Glomerular visceral epithelial cell (primary cell): Measurements from ENCODE around the gene OGFOD3.
"Not testable (repeated sequence)": the region's sequence is repeated elsewhere in the genome, so short reads cannot be mapped to it uniquely, and the experiment has no call there.

Source experiments
- DNase-seq: peaks from one replicate; pipeline ENCODE4 v3.0.0-alpha.2; 2016; ENCODE audit errors: extremely low spot score

The OGFOD3 gene, protein sequence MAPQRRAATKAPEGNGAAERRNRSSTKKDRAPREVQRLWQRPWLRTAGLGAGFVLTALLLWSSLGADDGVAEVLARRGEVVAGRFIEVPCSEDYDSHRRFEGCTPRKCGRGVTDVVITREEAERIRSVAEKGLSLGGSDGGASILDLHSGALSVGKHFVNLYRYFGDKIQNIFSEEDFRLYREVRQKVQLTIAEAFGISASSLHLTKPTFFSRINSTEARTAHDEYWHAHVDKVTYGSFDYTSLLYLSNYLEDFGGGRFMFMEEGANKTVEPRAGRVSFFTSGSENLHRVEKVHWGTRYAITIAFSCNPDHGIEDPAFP

DNA sequence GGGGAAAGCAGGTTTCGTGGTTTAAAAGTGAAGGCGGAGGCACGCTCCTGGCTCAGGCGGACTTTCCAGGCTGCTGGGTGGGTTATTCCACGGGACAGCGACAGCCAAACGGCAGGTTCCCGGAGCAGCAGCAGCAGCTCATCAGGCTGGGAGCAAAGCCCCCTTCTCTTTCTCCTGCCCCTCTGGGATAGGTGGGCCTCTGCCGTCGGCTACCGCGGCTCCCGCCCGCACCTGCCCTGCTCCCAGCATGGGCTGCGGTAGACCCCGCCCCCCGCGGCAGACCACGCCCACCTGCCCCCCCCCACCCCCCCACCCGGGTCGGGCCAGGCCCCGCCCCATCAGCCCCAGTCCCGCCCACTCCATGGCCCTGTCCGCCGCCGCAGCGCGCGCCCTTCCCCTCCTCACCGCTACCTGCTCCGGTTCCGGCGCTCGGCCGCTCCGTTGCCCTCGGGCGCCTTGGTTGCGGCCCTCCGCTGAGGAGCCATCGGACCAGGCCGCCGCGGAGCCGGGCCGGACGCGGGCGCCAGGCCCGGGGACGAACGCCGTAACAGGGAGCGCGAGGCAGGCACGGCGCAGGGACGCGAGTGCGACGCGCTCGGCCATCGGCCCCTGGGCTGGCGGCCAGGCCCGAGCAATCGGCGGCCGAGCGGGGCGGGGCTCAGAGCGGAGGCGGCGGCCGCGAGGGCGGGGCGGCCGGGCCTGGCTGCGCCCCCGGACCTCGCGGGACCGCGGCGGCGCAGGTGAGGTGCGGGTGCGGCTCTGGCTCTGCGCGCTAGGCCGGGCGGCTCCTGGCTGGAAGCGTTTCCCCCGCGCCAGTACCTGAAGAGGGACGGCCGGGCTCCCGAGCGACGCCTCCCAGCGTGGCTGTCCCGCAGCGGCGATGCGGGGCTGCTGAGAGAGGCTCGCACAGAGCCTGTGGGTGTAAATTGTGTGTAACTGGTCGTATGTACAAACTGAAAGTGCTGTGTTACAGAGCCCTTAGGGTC lies at the start of gene OGFOD3, which contains the start of gene HEXD:
OGFOD3 (minus strand) TSS at position 586 of the 986 bp plus-strand sequence; CDS start at position 485, 101 bp downstream.
HEXD (plus strand) TSS at position 347 of the 986 bp plus-strand sequence. CDS start 1,453 bp downstream, outside the sequence.
- DNase-seq: peak; percentile 86

DNA sequence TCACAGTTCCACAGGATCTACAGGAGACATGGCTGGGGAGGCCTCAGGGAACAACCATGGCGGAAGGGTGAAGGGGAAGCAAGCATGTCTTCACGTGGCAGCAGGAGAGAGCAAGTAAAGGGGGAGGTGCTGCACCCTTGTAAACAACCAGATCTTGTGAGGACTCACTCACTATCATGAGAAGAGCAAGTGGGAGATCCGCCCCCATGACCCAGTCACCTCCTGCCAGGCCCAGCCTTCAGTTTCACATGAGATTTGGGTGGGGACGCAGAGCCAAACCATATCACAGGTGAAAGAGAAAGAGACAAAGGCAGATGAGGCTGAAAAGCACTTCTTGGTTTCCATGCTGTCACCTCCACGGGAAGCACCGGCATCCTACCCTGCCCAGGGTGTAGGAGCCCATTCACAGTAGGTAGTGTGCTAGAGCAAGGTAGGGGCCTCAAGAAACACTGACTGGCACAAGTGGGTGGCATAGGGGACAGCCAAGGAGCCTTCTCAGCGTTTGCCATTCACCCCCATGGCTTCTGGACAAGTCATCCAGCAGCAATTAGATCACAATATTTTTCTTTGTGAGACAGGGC lies 46.7 kb upstream of the OGFOD3 start:
- DNase-seq: no peak

DNA sequence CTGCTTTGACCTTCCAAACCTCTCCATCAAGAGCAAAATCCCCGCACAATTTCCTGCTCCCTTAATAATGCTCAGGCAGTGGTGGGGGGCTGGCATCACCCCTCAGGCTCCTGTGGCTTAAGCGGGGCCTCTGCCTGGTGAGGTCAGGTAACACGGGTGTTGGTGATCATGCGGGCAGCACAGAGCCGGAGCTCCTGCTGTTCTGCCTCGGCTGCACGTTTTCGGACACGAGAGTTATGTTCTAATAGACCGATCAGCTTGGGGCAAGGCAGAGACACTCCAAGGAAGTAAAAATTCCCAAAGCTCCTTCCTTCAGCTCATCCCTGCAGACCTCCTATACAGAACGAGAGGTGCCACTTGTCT lies 46.2 kb upstream of the OGFOD3 start:
- DNase-seq: no peak

DNA sequence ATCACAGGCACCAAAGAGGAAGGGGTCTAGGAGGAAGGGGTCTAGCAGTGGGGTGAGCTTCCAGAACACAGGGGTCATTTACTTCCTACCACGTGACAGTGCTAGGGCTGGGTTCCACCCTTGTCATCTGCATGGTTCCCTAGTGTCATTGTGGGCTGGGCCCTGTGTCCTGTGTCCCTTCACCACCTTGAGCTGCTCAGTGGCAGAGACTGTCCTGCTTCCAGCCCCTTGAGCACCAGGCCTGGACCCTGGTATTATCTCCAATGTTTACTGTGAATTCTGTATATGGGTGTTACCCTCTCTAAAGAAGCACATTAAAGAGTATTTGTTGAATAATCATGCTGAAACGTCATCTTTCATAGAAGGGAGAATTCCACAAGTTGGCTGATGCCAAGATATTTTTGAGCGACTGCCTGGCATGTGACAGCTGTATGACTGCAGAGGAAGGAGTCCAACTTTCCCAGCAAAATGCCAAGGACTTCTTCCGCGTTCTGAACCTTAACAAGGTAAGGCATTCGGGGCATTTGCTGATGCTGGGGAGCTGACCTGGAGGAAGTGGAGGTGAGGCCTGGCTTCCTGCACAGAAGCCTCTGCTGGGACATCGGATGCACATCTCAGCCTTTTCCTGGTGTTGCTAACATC lies 45.7 kb upstream of the OGFOD3 start:
- DNase-seq: no peak

DNA sequence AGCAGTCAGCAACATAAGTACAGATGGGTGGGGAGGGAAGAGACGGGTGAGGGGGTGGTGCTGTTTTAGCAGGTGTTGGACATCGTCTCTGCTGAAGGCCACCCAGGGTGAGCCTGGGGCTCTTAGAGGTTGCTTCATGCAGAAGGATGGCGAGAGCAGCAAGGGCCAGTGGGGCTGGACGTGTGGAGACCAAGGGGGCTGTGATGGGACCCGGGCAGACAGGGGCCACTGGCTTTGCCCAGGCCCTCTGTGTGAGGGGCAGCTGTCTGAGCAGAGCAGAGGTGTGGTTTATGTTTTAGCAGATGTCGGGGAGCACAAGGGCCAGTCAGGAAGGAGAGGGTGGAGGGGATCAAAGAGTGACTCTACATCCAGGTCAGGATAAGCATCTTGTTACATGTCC lies 45.0 kb upstream of the OGFOD3 start:
- DNase-seq: no peak

DNA sequence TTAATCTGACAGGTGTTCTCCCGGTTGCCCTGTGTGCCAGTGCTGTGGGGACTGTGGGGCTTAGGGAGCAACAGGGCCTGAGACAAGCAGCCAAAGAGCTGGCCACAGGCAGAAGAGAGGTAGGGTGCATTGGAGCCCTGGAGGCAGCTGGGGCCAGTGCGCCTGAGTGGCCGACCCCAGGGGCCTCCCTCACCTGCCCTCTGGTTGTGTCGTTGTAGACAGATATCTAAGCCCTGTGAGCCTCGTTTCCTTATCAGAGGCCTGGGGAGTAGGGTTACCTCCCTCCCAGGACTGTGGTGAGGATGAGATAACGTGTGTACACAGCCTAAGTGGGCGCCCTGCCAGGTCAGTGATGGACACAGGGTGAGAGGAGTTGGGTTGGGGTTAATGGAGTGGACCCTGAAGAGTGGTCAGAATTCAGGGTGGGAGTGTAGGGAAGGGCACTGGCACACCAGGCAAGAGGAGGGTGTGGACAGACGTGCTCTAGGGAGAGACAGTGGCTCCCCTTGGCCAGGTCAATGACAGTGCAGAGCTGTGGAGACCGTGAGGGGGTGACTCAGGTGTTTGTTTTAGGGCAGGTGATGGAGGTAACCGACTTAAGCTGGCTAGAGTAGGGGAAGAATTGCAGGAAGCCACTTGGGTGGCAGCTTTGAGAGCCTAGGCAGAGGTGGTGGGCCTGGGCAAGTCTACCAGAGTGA lies 43.6 kb upstream of the OGFOD3 start:
- DNase-seq: no peak

DNA sequence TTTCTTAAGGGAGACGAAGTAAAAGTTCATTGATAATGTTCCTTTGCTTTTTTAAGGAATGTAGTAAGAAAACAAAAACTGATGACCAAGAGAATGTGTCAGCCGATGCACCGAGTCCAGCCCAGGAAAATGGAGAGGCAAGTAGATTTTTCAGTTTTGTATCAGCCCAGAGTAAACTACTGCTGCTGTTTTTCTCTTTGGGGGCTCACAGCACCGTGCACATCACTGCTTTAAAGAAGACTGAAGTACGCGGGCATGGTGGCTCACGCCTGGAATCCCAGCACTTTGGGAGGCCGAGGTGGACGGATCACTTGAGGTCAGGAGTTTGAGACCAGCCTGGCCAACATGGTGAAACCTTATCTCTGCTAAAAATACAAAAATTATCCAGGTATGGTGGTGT lies 41.5 kb upstream of the OGFOD3 start:
- DNase-seq: not testable (repeated sequence)

DNA sequence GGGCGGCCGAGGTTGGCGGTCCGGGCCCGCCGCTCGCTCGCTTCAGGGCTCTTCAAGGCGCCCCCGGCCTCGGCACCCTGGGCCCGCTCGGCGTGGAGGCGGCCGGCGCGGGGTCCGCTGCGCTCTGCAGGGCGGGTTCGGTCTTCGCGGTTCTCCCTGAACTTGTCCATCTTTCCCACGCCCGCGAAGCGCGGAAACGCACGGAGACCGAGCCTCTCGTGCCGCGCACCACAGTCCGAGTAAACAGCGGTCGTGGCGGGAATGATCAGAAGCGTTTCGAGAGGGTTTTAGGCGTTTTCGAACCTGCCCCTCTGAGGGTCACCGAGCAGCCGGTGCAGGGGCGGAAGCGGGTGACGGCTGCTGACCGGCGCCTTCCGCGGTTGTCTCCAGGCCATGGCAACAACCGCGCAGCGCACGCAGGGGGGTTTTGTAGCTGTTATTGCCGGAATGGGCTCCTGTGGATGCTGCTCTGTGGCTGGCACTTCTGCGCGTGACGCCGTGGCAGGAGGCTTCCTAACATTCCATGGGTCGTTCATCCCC lies 40.6 kb upstream of the OGFOD3 start:
- DNase-seq: peak; percentile 39

DNA sequence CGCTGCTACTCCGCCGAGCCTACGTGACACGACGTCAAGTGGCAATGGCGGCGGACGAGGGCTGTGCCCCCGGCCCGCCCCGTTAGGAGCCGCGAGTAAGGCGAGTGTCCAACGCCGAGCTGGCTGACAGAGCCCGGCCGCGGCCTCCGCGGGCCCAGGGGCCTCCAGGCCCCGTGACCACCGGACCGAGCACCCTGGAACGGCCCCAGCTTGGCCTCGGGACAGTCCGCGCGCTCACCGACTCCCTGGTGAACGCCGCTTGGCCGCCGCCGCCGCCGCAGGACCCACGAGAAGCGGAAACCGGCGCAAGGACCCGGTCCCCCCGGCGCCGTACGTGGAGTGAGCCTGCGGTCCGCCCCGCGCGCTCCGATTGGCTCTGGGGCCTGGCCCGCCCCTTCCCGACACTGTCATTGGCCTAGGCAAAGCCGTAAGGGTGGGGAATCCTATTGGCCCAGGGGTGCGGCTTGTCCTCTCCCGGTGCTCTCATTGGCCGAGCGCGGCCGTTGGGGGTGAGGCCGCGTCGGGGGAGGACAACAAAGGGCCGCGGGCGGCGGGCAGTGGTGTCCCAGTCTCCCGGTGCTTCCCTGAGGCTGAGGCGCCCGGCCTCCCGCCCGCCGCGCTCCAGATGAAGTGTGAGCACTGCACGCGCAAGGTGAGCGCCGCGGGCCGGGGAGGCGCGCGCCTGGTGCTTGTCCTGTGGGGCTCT lies 39.9 kb upstream of the OGFOD3 start, which contains the start of gene NARF:
NARF (plus strand) TSS at position 563 of the 706 bp plus-strand sequence; CDS start at position 626, 63 bp downstream.
- DNase-seq: peak; percentile 99

DNA sequence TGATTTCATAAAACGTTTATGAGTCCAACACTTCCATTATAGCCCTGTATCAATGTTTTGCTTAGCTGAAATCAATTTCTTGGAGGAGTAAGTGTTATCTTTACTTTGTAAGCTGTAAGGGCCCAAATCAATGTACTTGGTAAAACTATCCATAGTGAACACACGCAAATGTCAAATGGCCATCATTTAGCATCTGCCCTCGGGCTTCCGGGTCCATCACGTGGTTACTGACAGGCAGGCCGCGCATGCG lies 39.5 kb upstream of the OGFOD3 start:
- DNase-seq: no peak

DNA sequence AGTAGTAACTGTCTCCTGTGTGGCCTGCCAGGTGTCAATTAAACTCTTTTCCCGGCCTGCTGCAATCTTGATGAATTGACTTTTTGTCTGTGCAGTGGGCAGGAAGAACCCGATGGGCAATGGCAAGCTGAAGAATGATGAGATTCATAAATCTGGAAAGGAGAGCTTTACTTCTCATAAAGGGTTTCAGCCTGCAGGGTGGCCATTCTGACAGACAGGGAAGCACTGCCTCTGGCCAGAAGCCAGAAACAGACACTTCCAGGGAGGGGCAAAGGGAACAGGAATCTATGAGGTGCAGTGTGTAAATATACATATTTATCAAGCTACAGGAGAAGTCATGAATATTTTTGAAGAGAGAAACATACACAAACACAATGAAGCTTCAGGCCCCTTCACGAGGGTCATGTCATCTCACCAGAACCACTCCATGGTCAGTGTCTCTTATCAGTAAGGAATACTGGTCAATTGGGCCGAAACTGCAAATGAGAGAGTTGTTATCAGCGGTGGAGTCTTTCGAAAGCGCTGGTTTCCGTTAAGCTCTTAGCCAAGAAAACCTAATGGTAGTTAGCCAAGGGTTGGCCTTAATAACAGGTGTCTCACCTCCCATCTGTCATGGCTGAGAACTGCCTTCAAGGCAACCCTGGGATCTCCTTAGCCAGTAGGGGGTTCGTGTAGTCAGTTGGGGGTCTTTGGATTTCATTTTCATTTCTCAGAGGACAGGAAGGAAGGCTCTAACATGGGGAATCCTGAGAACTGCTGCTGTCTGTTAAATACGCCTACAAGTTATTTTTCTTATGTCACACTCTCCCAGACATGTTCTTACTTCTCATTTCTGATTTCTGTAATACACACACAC lies 38.9 kb upstream of the OGFOD3 start:
- no peak for DNase-seq

DNA sequence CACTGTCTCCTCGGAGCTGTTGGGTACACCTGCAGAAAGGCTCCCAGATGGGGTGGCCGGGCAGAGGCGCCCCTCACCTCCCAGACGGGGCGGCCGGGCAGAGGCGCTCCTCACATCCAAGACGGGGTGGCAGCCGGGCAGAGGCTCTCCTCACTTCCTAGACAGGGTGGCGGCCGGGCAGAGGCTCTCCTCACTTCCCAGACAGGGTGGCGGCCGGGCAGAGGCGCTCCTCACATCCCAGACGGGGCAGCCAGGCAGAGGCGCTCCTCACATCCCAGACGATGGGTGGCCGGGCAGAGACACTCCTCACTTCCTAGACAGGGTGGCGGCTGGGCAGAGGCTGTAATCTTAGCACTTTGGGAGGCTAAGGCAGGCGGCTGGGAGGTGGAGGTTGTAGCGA lies 35.3 kb upstream of the OGFOD3 start:
- not testable (repeated sequence) for DNase-seq

DNA sequence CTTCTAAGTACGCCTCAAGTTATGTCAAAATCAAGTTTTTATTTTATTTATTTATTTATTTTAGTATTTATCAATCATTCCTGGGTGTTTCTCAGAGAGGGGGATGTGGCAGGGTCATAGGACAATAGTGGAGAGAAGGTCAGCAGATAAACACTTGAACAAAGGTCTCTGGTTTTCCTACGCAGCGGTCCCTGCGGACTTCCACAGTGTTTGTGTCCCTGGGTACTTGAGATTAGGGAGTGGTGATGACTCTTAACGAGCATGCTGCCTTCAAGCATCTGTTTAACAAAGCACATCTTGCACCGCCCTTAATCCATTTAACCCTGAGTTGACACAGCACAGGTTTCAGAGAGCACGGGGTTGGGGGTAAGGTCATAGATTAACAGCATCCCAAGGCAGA lies 34.8 kb upstream of the OGFOD3 start:
- DNase-seq: not testable (repeated sequence)

DNA sequence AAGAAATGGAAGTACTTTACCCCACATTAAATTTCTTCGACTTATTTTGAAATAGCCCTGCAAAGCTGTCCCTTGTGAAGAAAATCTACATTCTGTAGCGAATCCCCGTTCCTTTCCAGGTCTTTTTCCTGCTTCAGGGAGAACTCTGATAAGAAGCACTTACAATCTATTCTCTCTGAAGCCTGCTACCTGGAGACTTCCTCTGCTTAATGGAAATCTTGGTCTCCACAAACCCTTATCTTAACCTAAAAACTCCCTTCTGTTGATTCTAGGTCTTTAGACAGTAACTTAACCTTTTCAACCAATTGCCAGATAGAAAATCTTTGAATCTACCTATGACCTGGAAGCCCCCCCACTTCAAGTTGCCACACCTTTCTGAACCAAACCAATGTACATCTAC lies 33.8 kb upstream of the OGFOD3 start:
- DNase-seq: no peak

DNA sequence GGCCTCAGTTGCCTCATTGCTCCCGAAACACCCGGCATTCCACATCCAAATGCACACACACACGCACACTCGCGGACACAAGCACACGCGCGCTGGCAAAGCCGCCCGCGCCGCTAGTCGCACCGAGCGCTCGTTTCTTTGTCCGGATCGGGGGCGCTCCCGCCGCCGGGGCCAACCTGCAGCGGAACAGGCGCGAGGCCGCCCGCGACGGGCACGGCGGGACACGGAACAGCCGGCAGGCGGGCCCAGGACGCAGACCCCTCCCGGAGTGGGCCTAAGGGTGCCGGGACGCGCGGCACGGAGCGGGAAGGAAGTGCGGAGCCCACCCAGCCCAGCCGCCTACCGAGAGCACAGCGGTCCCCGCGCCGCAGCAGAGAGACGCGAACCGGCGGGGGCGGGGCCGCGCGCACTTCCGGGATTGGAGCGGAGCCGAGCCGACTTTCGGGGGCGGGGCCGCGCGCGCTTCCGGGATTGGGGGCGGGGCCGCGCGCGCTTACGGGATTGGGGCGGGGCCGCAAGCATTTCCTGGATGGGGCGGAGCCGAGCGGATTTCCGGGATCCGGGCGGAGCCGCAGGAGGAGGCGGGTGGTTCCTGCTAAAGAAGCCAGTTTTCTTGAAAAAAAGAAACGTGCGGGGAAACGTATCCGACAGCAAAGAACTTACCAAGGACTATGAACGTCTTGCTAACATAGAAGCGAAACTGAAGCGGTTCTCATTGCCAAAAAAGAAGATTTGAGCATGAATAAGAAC lies 32.1 kb upstream of the OGFOD3 start, which contains the start of gene CYBC1:
CYBC1 (minus strand) TSS at position 396 of the 750 bp plus-strand sequence. CDS start 1,498 bp downstream, outside the sequence.
- peak; percentile 95 for DNase-seq

DNA sequence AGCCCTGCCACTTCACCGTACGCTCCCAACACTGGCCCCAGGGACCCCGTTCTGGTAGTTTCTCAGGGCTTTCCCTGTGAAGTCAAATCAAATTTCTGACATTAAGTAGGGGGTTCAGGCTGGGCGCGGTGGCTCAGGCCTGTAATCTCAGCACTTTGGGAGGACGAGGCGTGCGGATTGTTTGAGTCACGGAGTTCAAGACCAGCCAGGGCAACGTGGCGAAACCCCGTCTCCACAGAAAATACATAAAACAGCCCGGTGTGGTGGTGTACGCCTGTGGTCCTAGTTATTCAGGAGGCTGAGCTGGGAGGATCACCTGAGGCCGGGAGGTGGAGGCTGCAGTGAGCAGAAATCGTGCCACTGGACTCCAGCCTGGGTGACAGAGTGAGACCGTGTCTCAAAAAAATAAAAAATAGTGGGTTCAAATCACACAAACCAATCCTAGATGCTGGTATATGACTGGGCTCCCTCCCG lies 31.5 kb upstream of the OGFOD3 start:
- no peak for DNase-seq

DNA sequence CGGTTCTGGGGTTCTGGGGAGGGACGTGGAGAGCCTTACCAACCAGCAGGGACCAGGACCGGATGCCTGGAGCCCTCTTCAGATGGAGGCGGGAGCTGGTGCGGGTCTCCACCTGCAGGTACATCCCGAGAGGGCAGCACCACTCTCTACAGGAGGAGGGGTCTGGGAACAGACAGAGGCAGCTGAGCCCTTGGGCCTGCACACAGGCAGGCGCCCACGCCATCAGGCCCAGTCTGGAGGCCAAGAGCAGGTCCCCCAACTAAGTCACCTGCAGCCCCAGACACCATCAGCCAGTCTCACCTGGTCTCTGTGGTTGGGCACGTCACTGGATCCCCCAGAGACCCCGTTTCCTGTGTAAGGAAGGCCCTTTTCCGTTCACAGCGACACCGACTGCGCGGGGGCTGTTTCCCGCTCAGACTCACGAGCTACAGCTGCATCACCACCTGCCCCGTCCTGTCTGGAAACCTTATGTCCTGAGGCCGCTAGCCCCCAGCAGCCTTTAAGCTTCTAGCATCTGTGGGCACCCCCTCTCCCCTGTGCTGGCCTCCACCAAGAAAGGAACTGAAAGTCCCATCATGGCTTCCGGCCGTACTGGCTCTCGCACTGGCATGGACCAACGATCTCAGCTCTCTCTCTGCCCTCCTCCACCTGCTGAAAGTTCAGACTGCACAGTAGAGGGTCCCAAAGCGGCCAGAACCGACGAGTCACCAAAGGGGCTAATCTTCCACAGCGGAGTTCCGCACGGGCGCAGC lies 30.9 kb upstream of the OGFOD3 start:
- no peak for DNase-seq

DNA sequence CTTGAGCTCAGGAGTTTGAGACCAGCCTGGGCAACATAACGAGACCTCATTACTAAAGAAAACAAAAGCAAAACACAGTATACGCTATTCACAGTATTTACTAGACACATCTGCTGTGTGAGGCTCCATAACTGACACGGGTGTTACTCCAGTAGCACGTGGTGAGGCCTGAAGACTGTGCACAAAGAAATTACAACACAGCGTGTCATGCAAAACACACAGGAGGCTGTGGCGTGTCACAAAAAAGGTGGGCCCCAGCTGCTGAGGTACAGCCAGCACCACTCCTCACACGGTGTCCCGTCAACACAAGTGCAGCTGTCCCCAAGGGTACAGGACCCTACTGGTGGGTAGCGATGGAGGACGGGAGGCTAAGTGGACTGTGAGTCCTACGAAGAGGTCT lies 29.5 kb upstream of the OGFOD3 start:
- no peak for DNase-seq
